Mucosa of stomach (tissue), 1 donor: ENCODE data around the gene C9orf78.
"Not testable (repeated sequence)": the region's sequence is repeated elsewhere in the genome, so short reads cannot be mapped to it uniquely, and the experiment has no call there.

ENCODE experiments used
- H3K27me3 ChIP-seq: one replicate; pipeline ENCODE4 v1.7.0; 2013; ENCODE audit warnings: mild to moderate bottlenecking, low read length; ENCODE audit not compliant: control insufficient read depth, insufficient read depth
- H3K36me3 ChIP-seq: one replicate; pipeline ENCODE4 v1.7.0; 2013; ENCODE audit warnings: low read length; ENCODE audit not compliant: control insufficient read depth, insufficient read depth
- H3K4me1 ChIP-seq: one replicate; pipeline ENCODE4 v1.7.0; 2013; ENCODE audit warnings: mild to moderate bottlenecking, low read length; ENCODE audit not compliant: control insufficient read depth, insufficient read depth
- H3K4me3 ChIP-seq: one replicate; pipeline ENCODE4 v1.7.0; 2013; ENCODE audit warnings: low read length
- H3K9ac ChIP-seq: one replicate; pipeline ENCODE4 v1.7.0; 2013; ENCODE audit warnings: mild to moderate bottlenecking, low read length, moderate library complexity
- H3K9me3 ChIP-seq: one replicate; pipeline ENCODE4 v1.7.0; 2013; ENCODE audit warnings: mild to moderate bottlenecking, low read length, moderate library complexity; ENCODE audit not compliant: control insufficient read depth
- donor health status: Pancreatic carcinoma.

The C9orf78 gene

DNA sequence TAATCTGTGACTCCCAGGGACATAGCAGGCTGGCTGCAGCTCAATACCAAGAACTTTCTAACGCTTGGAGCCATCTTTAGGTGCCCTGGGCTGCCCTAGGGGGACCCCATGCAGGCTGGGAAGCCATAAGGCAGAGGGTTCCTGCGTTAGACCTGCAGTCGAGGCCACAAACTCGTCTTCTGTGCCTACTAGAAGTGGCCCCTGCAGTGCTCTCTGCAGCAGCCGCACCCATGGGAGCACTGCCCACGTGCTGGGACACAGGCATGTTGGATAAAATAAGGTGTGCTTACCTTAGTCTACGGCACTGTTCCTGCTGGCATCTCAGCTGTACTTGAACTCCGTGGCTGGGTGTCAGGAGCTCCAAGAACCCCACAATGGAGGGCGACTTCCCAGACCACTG lies 22.7 kb downstream of the C9orf78 start:
- H3K4me3 ChIP-seq = no peak overlapping the region
- H3K9ac ChIP-seq = no peak overlapping the region
- no peaks in the 10 kb centered on the region for H3K9me3 ChIP-seq
- no peaks in the 10 kb centered on the region for H3K27me3 ChIP-seq
- peaks cover 7% of the 10 kb centered on the region for H3K36me3 ChIP-seq
- H3K4me1 ChIP-seq = no peaks in the 10 kb centered on the region

GRCh38 chr9:129811967-129812363 lies 23.1 kb downstream of the C9orf78 start:
- no peaks in the 10 kb centered on the region for H3K27me3 ChIP-seq
- no peaks in the 10 kb centered on the region for H3K9me3 ChIP-seq
- peaks cover 7% of the 10 kb centered on the region for H3K36me3 ChIP-seq
- no peaks in the 10 kb centered on the region for H3K4me1 ChIP-seq
- no peak overlapping the region for H3K4me3 ChIP-seq
- no peak overlapping the region for H3K9ac ChIP-seq

- Histone ChIP-seq H3K4me1 (peaks cover 4% of the 10 kb centered on the region), H3K9me3 (no peaks in the 10 kb centered on the region), H3K27me3 (no peaks in the 10 kb centered on the region), H3K36me3 (peaks cover 7% of the 10 kb centered on the region), H3K9ac (no peak overlapping the region), H3K4me3 (no peak overlapping the region)
These were observed 24.3 kb downstream of the C9orf78 start for GRCh38 chr9:129810788-129811187.

GRCh38 chr9:129810116-129810515 lies 25.0 kb downstream of the C9orf78 start:
- Histone ChIP-seq H3K9ac (no peak overlapping the region), H3K4me3 (no peak overlapping the region), H3K27me3 (no peaks in the 10 kb centered on the region), H3K9me3 (no peaks in the 10 kb centered on the region), H3K4me1 (peaks cover 10% of the 10 kb centered on the region), H3K36me3 (peaks cover 7% of the 10 kb centered on the region)

DNA sequence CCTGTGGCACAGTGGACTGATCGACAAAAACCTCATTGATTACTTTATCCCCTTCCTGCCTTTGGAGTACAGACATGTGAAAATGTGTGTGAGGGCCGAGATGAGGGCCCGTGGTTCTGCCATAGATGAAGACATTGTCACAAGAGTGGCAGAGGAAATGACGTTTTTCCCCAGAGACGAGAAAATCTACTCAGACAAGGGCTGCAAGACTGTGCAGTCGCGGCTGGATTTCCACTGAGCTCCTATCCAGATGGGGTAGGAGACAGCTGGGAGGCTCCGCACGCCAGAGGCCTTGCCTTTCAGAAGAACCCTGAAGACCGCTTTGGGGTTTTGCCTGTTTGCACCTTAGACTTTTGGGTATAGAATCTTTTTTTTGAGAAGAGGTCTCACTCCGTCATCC lies 25.7 kb downstream of the C9orf78 start:
- Histone ChIP-seq H3K9ac (no peak overlapping the region), H3K36me3 (peaks cover 7% of the 10 kb centered on the region), H3K4me3 (no peak overlapping the region), H3K9me3 (no peaks in the 10 kb centered on the region), H3K27me3 (no peaks in the 10 kb centered on the region), H3K4me1 (peaks cover 11% of the 10 kb centered on the region)

DNA sequence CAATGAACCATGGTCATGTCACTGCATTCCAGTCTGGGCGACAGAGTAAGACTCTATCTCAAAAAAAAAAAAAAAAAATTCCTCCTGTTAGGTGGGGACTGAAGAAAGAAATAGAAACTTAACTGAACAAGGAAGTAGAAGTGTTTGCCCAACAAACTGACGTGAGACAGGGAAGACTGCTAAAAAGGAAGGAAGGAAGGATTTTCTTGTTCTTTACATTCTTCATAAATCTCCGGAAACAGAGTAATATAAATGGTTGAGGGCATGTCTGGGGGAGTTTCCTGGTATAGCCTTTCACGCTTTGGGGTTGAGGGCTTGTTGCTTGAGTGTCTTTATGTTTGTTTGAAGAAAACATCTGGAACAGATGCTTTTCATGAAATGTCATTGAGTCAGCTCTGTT lies 29.0 kb downstream of the C9orf78 start:
- peaks cover 18% of the 10 kb centered on the region for H3K4me1 ChIP-seq
- H3K36me3 ChIP-seq = peaks cover 7% of the 10 kb centered on the region
- no peaks in the 10 kb centered on the region for H3K27me3 ChIP-seq
- peak overlapping the region; percentile 36 for H3K9ac ChIP-seq
- H3K4me3 ChIP-seq = no peak overlapping the region
- H3K9me3 ChIP-seq = no peaks in the 10 kb centered on the region

DNA sequence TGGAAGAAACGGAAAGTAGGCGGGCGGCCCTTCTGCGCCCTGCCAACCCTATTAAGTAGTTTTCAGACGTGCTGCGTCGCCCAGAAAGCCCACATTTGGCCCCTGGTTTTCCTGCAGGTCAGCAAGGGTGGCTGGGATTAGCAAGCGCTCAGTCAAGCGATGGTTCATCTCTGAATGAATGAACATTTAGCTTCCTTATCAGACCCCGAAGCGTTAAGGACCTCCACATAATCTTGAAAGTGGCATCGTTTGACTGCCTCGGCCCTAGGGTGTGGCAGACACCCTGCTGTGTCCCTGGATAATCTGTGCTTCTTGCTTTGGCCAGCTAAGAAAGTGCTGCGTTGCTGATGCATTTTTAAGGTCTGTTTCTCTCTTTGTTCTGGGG lies 31.4 kb downstream of the C9orf78 start:
- Histone ChIP-seq H3K27me3 (no peaks in the 10 kb centered on the region), H3K9me3 (no peaks in the 10 kb centered on the region), H3K4me1 (peaks cover 18% of the 10 kb centered on the region), H3K36me3 (no peaks in the 10 kb centered on the region), H3K9ac (peak overlapping the region; percentile 42), H3K4me3 (peak overlapping the region; percentile 60)

- Histone ChIP-seq H3K27me3 (no peaks in the 10 kb centered on the region), H3K4me1 (peaks cover 18% of the 10 kb centered on the region), H3K4me3 (peak within 1 kb of the TSS; percentile 60), H3K36me3 (no peaks in the 10 kb centered on the region), H3K9ac (peak within 1 kb of the TSS; percentile 42), H3K9me3 (no peaks in the 10 kb centered on the region)
These were observed 32.0 kb downstream of the C9orf78 start, which contains the start of gene TOR1B for GRCh38 chr9:129802833-129803675. TOR1B (plus strand) TSS chr9:129803184; CDS start chr9:129803213, 29 bp downstream.

GRCh38 chr9:129801504-129801903 lies 33.6 kb downstream of the C9orf78 start:
- no peaks in the 10 kb centered on the region for H3K36me3 ChIP-seq
- H3K27me3 ChIP-seq = no peaks in the 10 kb centered on the region
- no peak overlapping the region for H3K4me3 ChIP-seq
- no peaks in the 10 kb centered on the region for H3K9me3 ChIP-seq
- H3K9ac ChIP-seq = no peak overlapping the region
- H3K4me1 ChIP-seq = peaks cover 17% of the 10 kb centered on the region

GRCh38 chr9:129798973-129799372 lies 36.1 kb downstream of the C9orf78 start:
- Histone ChIP-seq H3K9ac (no peak overlapping the region), H3K9me3 (no peaks in the 10 kb centered on the region), H3K4me3 (no peak overlapping the region), H3K27me3 (no peaks in the 10 kb centered on the region), H3K4me1 (peaks cover 3% of the 10 kb centered on the region), H3K36me3 (no peaks in the 10 kb centered on the region)

DNA sequence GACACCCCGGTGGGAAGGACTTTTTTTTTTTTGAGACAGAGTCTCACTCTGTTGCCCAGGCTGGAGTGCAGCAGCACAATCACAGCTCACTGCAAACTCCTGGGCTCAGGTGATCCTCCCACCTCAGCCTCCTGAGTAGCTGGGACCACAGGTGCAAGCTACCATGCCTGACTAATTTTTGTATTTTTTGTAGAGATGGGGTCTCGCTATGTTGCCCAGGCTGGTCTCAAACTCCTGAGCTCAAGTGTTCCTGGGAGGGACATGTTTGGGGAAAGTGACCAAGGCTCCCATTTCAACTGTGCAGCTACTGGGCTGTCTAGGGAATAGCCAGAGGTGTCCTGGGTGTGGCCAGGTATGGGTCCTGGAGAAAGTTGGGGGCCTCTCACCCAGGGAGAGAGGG lies 39.0 kb downstream of the C9orf78 start:
- H3K9ac ChIP-seq, H3K9me3 ChIP-seq, H3K4me1 ChIP-seq, H3K4me3 ChIP-seq, H3K36me3 ChIP-seq, H3K27me3 ChIP-seq: not testable (repeated sequence)

DNA sequence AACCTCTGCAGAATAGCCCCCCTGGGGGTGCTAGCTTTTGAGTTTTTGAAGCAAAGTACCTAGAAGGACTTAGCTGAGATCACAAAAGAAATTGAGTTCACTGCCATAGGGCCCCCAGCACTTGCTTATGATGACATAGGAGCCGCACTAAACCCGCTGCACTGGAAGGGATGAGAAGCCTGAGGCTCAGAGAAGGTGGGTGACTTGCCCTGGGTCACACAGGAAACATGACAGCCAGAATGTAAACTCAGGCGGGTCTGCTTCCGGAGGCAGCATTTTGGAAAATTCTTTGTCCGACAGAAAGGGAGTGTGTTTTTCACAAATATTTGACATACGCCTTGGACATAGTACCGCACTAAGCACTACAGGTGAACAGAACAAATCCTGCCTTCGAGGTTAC lies 40.5 kb downstream of the C9orf78 start:
- Histone ChIP-seq H3K27me3 (peaks cover 6% of the 10 kb centered on the region), H3K4me3 (no peak overlapping the region)

More for the DNA sequence above, 40.5 kb downstream of the C9orf78 start:
- Histone ChIP-seq H3K9me3 (no peaks in the 10 kb centered on the region), H3K4me1 (no peaks in the 10 kb centered on the region), H3K9ac (no peak overlapping the region), H3K36me3 (no peaks in the 10 kb centered on the region)
